Esophagus muscularis mucosa (tissue), 4 donors: Measurements from ENCODE around the gene SMAP1.

ENCODE experiments used
- CTCF ChIP-seq, 3 experiments: fragments of 200-600 bp in 2 of 3; fragments of 450-650 bp in 1 of 3; sonication (generic) in 2 of 3; IDR thresholded peaks; one replicate each; pipeline ENCODE4 v1.5.1; 2017 to 2019; ENCODE audit warnings: antibody characterized with exemption in 3 of 3, mild to moderate bottlenecking in 2 of 3, moderate library complexity in 1 of 3
- EP300 ChIP-seq: sonication (generic); formaldehyde crosslinking; IDR thresholded peaks from one replicate; pipeline ENCODE4 v1.6.1; 2017; ENCODE audit warnings: antibody characterized with exemption
- POLR2A ChIP-seq: fragments of 450-650 bp; IDR thresholded peaks from one replicate; pipeline ENCODE4 v1.6.1; 2017; ENCODE audit warnings: antibody characterized with exemption, moderate library complexity, mild to moderate bottlenecking, low read depth

DNA sequence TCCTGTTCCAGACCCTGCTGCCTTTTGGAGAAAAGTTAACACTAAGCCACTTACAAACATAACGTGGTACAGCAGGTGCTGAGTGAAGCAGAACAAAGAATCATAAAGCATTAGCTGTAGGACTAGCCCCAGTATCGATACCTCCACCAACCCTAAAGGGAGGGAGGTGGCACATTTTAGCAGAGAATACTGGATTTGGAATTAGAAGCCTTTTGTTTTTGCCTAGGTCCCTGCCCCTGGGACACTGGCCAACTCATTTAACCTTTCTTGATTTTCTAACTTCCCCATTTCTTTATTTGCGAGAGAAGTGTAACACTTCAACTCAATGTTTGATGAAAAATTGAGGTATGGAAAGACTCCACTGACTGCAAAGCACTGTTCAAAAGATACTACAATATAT is 195.7 kb downstream of the SMAP1 start:
- TF ChIP-seq CTCF (IDR thresholded peaks at IDR 0.05) (no peak), EP300 (no peak), POLR2A (no peak)
